HEK293 (cell line): ENCODE data around the gene MORN1.

Experiments used
- CTCF ChIA-PET: fragments of 350-600 bp; formaldehyde crosslinking; extraction: SDS; loops from one replicate; lab custom pipeline; 2021; ENCODE audit warnings: antibody characterized with exemption; lab: Yijun Ruan, JAX
- POLR2A ChIA-PET: fragments of 300-600 bp; formaldehyde crosslinking; extraction: SDS; loops from one replicate; lab custom pipeline; 2020; ENCODE audit warnings: antibody characterized with exemption, inconsistent platforms; lab: Yijun Ruan, JAX
- H3K27ac ChIP-seq: fragments of 200-500 bp; sonication (Bioruptor generic); 2 replicates; pipeline ENCODE4 v1.5.1; 2014; ENCODE audit warnings: low read depth, low read length, control low read depth, inconsistent platforms; ENCODE audit errors: extremely low read depth
- H3K36me3 ChIP-seq, 2 experiments: fragments of 200-500 bp in 1 of 2; sonication (Bioruptor generic) in 1 of 2; 1 replicate in 1 of 2; 2 replicates in 1 of 2; pipeline ENCODE4 v1.5.1; 2014 to 2017; ENCODE audit warnings: inconsistent platforms in 2 of 2, low read length in 2 of 2; ENCODE audit not compliant: control insufficient read depth in 2 of 2, insufficient read depth in 1 of 2
- H3K4me1 ChIP-seq: fragments of 200-500 bp; sonication (Bioruptor generic); 2 replicates; pipeline ENCODE4 v1.5.1; 2014; ENCODE audit warnings: mild to moderate bottlenecking, low read length, inconsistent platforms; ENCODE audit not compliant: control insufficient read depth, insufficient read depth
- H3K4me3 ChIP-seq: 2 replicates; pipeline ENCODE4 v1.5.1; 2011; ENCODE audit warnings: low read depth, mild to moderate bottlenecking, control low read depth, low read length, moderate library complexity
- H3K9me3 ChIP-seq: fragments of 200-500 bp; sonication (Bioruptor generic); 2 replicates; pipeline ENCODE4 v1.5.1; 2014; ENCODE audit warnings: low read depth, low read length, inconsistent platforms; ENCODE audit not compliant: control insufficient read depth, insufficient read depth
- PRDM2 ChIP-seq: fragments of 450-650 bp; formaldehyde crosslinking; IDR thresholded peaks from 2 replicates; pipeline ENCODE4 v1.5.1; 2016; ENCODE audit warnings: missing biosample characterization, missing genetic modification characterization, borderline replicate concordance
- TCF7L2 ChIP-seq: IDR thresholded peaks from 2 replicates; pipeline ENCODE4 v1.6.1; 2011; ENCODE audit warnings: low read depth, mild to moderate bottlenecking, inconsistent platforms, low read length, moderate library complexity, borderline replicate concordance
- ZBTB7A ChIP-seq: fragments of 450-650 bp; formaldehyde crosslinking; IDR thresholded peaks from 2 replicates; pipeline ENCODE4 v1.5.1; 2016; ENCODE audit warnings: low read depth, missing biosample characterization, missing genetic modification characterization
- ZBTB8A ChIP-seq: fragments of 450-650 bp; formaldehyde crosslinking; IDR thresholded peaks from 2 replicates; pipeline ENCODE4 v1.5.1; 2016; ENCODE audit warnings: missing biosample characterization, missing genetic modification characterization
- ZNF146 ChIP-seq: fragments of 450-650 bp; formaldehyde crosslinking; IDR thresholded peaks from 2 replicates; pipeline ENCODE4 v1.5.1; 2016; ENCODE audit warnings: missing biosample characterization, missing genetic modification characterization
- ZNF341 ChIP-seq: fragments of 450-650 bp; formaldehyde crosslinking; IDR thresholded peaks from 2 replicates; pipeline ENCODE4; 2016; ENCODE audit warnings: low read depth, missing biosample characterization, missing genetic modification characterization
- ZNF398 ChIP-seq: fragments of 450-650 bp; formaldehyde crosslinking; IDR thresholded peaks from 2 replicates; pipeline ENCODE4 v1.5.1; 2017; ENCODE audit warnings: missing biosample characterization, missing genetic modification characterization
- ZNF529 ChIP-seq: fragments of 450-650 bp; formaldehyde crosslinking; IDR thresholded peaks from 2 replicates; pipeline ENCODE4 v1.5.1; 2017; ENCODE audit warnings: missing genetic modification characterization, missing biosample characterization; ENCODE audit not compliant: insufficient replicate concordance
- ZNF600 ChIP-seq: fragments of 450-650 bp; formaldehyde crosslinking; IDR thresholded peaks from 2 replicates; pipeline ENCODE4 v1.5.1; 2016; ENCODE audit warnings: missing biosample characterization, missing genetic modification characterization
- ZNF629 ChIP-seq: fragments of 450-650 bp; formaldehyde crosslinking; IDR thresholded peaks from 2 replicates; pipeline ENCODE4 v1.5.1; 2017; ENCODE audit warnings: missing biosample characterization, missing genetic modification characterization
- ZNF670 ChIP-seq: fragments of 450-650 bp; formaldehyde crosslinking; IDR thresholded peaks from 2 replicates; pipeline ENCODE4 v1.5.1; 2016; ENCODE audit warnings: missing biosample characterization, missing genetic modification characterization, low read depth
- ZNF701 ChIP-seq: fragments of 450-650 bp; formaldehyde crosslinking; IDR thresholded peaks from 2 replicates; pipeline ENCODE4 v1.5.1; 2016; ENCODE audit warnings: missing biosample characterization, missing genetic modification characterization
- ZNF830 ChIP-seq: fragments of 450-650 bp; IDR thresholded peaks from 2 replicates; pipeline ENCODE4 v1.5.0; 2018; ENCODE audit warnings: missing biosample characterization, missing genetic modification characterization, low read depth, mild to moderate bottlenecking, moderate library complexity
- TF ChIP-seq, protein P1 (sequence below): fragments of 450-650 bp; formaldehyde crosslinking; IDR thresholded peaks from 2 replicates; pipeline ENCODE4 v1.5.1; 2016; ENCODE audit warnings: missing biosample characterization, missing genetic modification characterization
- TF ChIP-seq, protein P2 (sequence below): fragments of 450-650 bp; formaldehyde crosslinking; IDR thresholded peaks from 2 replicates; pipeline ENCODE4 v1.5.1; 2016; ENCODE audit warnings: missing biosample characterization, missing genetic modification characterization

Gene MORN1

GRCh38 chr1:2352341-2352896, 38.9 kb downstream of the MORN1 start (continued):
- TF ChIP-seq ZNF830 (tag by site-specific recombination) = no peak
- no peak for TF ChIP-seq ZNF398 (tag by site-specific recombination)
- no peak for TF ChIP-seq ZNF701 (tag by site-specific recombination)
- TF ChIP-seq ZNF670 (tag by site-specific recombination) = no peak
- no peak for TF ChIP-seq ZBTB8A (tag by site-specific recombination)
- no peak for TF ChIP-seq ZNF146
- no peak for TF ChIP-seq ZNF341 (tag by site-specific recombination)
- TF ChIP-seq ZNF600 (tag by site-specific recombination) = no peak

DNA sequence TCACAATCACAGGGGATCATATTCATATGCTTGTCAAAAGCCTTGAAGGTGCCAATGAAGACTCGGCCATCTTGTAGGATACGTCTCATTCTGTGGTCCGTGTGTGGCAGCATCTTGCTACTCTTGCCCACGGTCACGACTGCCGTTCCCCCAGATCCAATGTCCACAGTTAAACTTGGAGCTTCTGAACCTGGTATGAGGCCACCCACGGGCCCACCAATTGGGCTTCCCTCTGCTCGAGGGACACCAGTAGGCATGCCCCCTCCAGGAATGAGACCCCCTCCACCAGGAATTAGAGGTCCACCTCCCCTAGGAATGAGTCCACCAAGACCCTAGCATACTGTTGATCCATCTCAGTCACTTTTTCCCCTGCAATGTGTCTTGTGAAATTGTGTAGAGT, 39.6 kb downstream of the MORN1 start:
- H3K27ac ChIP-seq = no peak overlapping the region
- ChIA-PET POLR2A (no interaction called here), CTCF (no interaction called here)

More for the DNA sequence above, 39.6 kb downstream of the MORN1 start:
- H3K36me3 ChIP-seq = no peaks in the 10 kb centered on the region
- H3K9me3 ChIP-seq = no peaks in the 10 kb centered on the region
- TF ChIP-seq PRDM2 (no peak), ZBTB7A (tag by site-specific recombination) (no peak), TCF7L2 (no peak), ZNF529 (tag by site-specific recombination) (no peak), ZNF629 (tag by site-specific recombination) (no peak)
- TF ChIP-seq, protein P1, sequence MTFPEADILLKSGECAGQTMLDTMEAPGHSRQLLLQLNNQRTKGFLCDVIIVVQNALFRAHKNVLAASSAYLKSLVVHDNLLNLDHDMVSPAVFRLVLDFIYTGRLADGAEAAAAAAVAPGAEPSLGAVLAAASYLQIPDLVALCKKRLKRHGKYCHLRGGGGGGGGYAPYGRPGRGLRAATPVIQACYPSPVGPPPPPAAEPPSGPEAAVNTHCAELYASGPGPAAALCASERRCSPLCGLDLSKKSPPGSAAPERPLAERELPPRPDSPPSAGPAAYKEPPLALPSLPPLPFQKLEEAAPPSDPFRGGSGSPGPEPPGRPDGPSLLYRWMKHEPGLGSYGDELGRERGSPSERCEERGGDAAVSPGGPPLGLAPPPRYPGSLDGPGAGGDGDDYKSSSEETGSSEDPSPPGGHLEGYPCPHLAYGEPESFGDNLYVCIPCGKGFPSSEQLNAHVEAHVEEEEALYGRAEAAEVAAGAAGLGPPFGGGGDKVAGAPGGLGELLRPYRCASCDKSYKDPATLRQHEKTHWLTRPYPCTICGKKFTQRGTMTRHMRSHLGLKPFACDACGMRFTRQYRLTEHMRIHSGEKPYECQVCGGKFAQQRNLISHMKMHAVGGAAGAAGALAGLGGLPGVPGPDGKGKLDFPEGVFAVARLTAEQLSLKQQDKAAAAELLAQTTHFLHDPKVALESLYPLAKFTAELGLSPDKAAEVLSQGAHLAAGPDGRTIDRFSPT = no peak
- TF ChIP-seq, protein P2, sequence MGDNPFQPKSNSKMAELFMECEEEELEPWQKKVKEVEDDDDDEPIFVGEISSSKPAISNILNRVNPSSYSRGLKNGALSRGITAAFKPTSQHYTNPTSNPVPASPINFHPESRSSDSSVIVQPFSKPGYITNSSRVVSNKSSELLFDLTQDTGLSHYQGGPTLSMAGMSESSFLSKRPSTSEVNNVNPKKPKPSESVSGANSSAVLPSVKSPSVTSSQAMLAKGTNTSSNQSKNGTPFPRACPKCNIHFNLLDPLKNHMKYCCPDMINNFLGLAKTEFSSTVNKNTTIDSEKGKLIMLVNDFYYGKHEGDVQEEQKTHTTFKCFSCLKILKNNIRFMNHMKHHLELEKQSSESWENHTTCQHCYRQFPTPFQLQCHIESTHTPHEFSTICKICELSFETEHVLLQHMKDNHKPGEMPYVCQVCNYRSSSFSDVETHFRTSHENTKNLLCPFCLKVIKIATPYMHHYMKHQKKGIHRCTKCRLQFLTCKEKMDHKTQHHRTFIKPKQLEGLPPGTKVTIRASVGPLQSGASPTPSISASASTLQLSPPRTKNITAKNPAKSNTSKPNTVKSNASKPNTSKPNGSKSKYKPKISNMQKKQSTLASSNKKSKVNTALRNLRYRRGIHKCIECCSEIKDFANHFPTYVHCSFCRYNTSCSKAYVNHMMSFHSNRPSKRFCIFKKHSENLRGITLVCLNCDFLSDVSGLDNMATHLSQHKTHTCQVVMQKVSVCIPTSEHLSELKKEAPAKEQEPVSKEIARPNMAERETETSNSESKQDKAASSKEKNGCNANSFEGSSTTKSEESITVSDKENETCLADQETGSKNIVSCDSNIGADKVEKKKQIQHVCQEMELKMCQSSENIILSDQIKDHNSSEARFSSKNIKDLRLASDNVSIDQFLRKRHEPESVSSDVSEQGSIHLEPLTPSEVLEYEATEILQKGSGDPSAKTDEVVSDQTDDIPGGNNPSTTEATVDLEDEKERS = no peak
- TF ChIP-seq, all 188 proteins: peak for 0
- Histone ChIP-seq H3K4me3 (no peak overlapping the region), H3K4me1 (no peaks in the 10 kb centered on the region)
